ENCODE data around the gene PLK5.
"Not testable (repeated sequence)": the region's sequence is repeated elsewhere in the genome, so short reads cannot be mapped to it uniquely, and the experiment has no call there.

Gene PLK5

GRCh38 chr19:1531587-1531986, 7.7 kb downstream of the PLK5 start:
- no peak for DNase-seq (ENCODE audit: low spot score in 2 of 2)
- Histone ChIP-seq H3K36me3 (replicated peaks) (no peaks in the 10 kb centered on the region), H3K4me3 (no peak overlapping the region), H3K9me3 (no peaks in the 10 kb centered on the region), H3K27me3 (ENCODE audit: low read depth) (no peaks in the 10 kb centered on the region), H3K4me1 (no peaks in the 10 kb centered on the region)
- in situ Hi-C loops (cut with MboI; ENCODE audit: low sequenced_read_pairs): no loop called here

GRCh38 chr19:1532003-1532402, 8.1 kb downstream of the PLK5 start:
- Histone ChIP-seq H3K4me1 (no peaks in the 10 kb centered on the region), H3K27me3 (ENCODE audit: low read depth) (no peaks in the 10 kb centered on the region), H3K4me3 (no peak overlapping the region), H3K36me3 (replicated peaks) (no peaks in the 10 kb centered on the region), H3K9me3 (no peaks in the 10 kb centered on the region)
- DNase-seq (ENCODE audit: low spot score in 2 of 2): no peak
- in situ Hi-C loops (cut with MboI; ENCODE audit: low sequenced_read_pairs): no loop called here

- Histone ChIP-seq H3K27me3 (ENCODE audit: low read depth) (no peaks in the 10 kb centered on the region), H3K4me1 (no peaks in the 10 kb centered on the region), H3K4me3 (no peak overlapping the region), H3K9me3 (no peaks in the 10 kb centered on the region), H3K36me3 (replicated peaks) (no peaks in the 10 kb centered on the region)
- in situ Hi-C loops (cut with MboI; ENCODE audit: low sequenced_read_pairs): no loop called here
- DNase-seq (ENCODE audit: low spot score in 2 of 2): no peak
Observed at GRCh38 chr19:1533510-1534150, 9.8 kb downstream of the PLK5 start.

DNA sequence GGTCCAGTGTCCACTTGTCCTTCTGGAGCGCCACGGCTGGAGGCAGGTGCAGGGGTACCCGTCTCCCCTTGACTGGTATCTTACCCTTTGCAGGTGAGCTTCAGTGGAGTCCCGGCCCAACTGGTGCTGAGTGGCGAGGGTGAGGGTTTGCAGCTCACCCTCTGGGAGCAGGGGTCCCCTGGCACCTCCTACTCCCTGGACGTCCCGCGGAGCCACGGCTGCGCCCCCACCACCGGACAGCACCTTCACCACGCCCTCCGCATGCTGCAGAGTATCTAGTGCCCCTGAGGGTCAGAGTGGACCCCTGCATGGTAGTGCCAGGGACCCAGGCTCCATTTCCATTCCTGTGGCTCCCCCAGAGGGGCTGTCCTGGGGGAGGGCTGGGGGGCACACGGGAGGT, 11.1 kb downstream of the PLK5 start:
- no peaks in the 10 kb centered on the region for H3K27me3 ChIP-seq (ENCODE audit: low read depth)
- no peaks in the 10 kb centered on the region for H3K9me3 ChIP-seq
- H3K4me3 ChIP-seq: no peak overlapping the region
- no peaks in the 10 kb centered on the region for H3K4me1 ChIP-seq
- H3K36me3 ChIP-seq (replicated peaks): no peaks in the 10 kb centered on the region
- no peak for DNase-seq (ENCODE audit: low spot score in 2 of 2)
- in situ Hi-C loops (cut with MboI; ENCODE audit: low sequenced_read_pairs): no loop called here

GRCh38 chr19:1535699-1536098, 11.8 kb downstream of the PLK5 start:
- DNase-seq (ENCODE audit: low spot score in 2 of 2); in situ Hi-C loops (cut with MboI; ENCODE audit: low sequenced_read_pairs); H3K9me3 ChIP-seq: not testable (repeated sequence)

DNA sequence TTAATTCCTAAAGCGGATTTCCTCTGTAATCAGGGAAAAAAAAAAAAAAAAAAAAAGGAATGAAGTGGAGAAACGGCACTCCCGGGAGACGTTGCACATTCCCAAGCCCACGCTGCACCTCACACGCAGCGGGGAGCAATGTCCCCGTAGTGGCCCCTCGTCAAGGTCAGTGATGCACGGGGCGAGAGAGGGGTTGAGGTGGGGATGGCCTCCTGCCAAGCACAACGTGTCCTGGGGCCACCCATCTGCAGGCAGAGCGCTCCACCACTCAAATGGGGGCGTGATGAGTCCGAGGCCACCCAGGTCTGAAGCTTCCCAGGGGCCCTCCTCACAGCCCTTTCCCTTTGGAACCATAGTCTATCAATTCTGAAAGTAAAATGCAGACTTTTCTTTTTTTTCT, 15.1 kb downstream of the PLK5 start:
- H3K27me3 ChIP-seq (ENCODE audit: low read depth): no peaks in the 10 kb centered on the region
- DNase-seq (ENCODE audit: low spot score in 2 of 2): no peak
- no peaks in the 10 kb centered on the region for H3K36me3 ChIP-seq (replicated peaks)
- H3K4me1 ChIP-seq: peaks cover 2% of the 10 kb centered on the region; the same call in 1 of the 2 replicates
- in situ Hi-C loops (cut with MboI; ENCODE audit: low sequenced_read_pairs): no loop called here
- H3K4me3 ChIP-seq: no peak overlapping the region
- H3K9me3 ChIP-seq: peaks cover 3% of the 10 kb centered on the region; the same call in 1 of the 2 replicates

More at GRCh38 chr19:1535699-1536098, 11.8 kb downstream of the PLK5 start:
- not testable (repeated sequence) for H3K36me3 ChIP-seq (replicated peaks); H3K4me1 ChIP-seq; H3K27me3 ChIP-seq (ENCODE audit: low read depth); H3K4me3 ChIP-seq

DNA sequence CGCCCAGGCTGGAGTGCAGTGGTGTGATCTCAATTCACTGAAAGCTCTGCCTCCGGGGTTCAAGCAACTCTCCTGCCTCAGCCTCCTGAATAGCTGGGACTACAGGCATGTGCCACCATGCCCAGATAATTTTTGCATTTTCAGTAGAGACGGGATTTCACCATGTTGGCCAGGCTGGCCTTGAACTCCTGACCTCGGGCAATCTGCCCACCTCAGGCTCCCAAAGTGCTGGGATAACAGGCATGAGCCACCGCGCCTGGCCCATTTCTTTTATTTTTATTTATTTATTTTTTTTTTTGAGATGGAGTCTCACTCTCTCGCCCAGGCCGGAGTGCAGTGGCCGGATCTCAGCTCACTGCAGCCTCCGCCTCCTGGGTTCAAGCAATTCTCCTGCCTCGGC, 15.9 kb downstream of the PLK5 start:
- in situ Hi-C loops (cut with MboI; ENCODE audit: low sequenced_read_pairs); DNase-seq (ENCODE audit: low spot score in 2 of 2); H3K4me3 ChIP-seq; H3K27me3 ChIP-seq (ENCODE audit: low read depth); H3K9me3 ChIP-seq; H3K4me1 ChIP-seq; H3K36me3 ChIP-seq (replicated peaks): not testable (repeated sequence)

DNA sequence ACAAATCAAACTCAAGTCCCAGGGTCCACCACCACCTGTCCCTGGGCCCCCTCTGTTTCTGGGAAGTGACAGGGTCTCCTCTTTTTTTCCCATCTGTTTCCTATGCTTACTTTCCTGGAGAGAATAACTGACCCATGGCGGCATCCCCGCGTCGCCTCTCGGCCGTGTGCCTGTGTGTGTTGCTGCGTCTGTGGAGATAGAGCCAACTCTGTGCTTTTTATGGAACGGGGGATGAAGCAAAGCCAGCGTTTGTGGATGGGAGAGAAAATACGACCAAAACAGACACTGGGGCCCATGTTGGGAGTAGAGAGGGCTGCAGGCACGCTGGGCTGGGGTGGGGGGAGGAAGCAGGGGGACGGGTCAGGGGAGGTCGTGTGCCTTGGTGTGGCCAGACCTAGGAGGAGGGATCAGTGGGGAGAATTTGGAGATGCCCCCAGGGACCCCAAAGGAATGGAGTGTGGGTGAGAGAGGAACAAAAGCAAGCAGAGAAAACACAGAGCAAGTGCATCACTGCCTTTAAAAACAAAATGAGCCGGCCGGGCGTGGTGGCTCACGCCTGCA, 16.6 kb downstream of the PLK5 start:
- no peak overlapping the region for H3K4me3 ChIP-seq
- DNase-seq (ENCODE audit: low spot score in 2 of 2): no peak
- H3K36me3 ChIP-seq (replicated peaks): no peaks in the 10 kb centered on the region
- H3K4me1 ChIP-seq: peaks cover 2% of the 10 kb centered on the region; the same call in 1 of the 2 replicates
- H3K9me3 ChIP-seq: peaks cover 3% of the 10 kb centered on the region; the same call in 1 of the 2 replicates
- no peaks in the 10 kb centered on the region for H3K27me3 ChIP-seq (ENCODE audit: low read depth)
- in situ Hi-C loops (cut with MboI; ENCODE audit: low sequenced_read_pairs): no loop called here

DNA sequence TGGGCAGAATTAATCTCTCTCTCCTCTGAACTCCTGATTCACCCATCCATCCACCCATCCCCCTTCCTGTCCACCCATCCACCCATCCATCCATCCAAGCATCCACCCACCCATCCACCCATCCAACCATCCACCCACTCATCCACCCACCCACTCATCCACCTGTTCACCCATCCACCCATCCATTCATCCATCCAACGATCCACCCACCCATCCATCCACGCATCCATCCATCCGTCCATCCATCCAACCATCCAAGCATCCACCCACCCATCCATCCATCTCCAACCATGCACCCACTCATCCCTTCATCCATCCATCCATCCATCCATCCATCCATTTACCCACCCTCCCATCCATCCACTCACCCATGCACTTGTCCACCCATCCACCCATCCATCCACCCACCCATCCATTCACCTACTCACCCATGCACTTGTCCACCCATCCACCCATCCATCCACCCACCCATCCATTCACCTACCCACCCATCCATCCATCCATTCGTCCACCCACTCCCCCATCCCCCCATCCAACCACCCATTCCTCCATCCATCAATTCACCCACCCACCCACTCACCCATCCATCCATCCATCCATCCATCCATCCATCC, 25.6 kb downstream of the PLK5 start:
- Histone ChIP-seq H3K4me1 (peaks cover 2% of the 10 kb centered on the region), H3K4me3 (no peak overlapping the region), H3K9me3 (no peaks in the 10 kb centered on the region), H3K27me3 (ENCODE audit: low read depth) (no peaks in the 10 kb centered on the region), H3K36me3 (replicated peaks) (no peaks in the 10 kb centered on the region)
- in situ Hi-C loops (cut with MboI; ENCODE audit: low sequenced_read_pairs): no loop called here
- no peak for DNase-seq (ENCODE audit: low spot score in 2 of 2)

- no peak for DNase-seq (ENCODE audit: low spot score in 2 of 2)
- Histone ChIP-seq H3K9me3 (no peaks in the 10 kb centered on the region), H3K4me1 (no peaks in the 10 kb centered on the region; the same call in 1 of the 2 replicates), H3K4me3 (no peak overlapping the region), H3K36me3 (replicated peaks) (peaks cover under 1% of the 10 kb centered on the region; the same call in 1 of the 2 replicates), H3K27me3 (ENCODE audit: low read depth) (no peaks in the 10 kb centered on the region)
- in situ Hi-C loops (cut with MboI; ENCODE audit: low sequenced_read_pairs): no loop called here
Observed at GRCh38 chr19:1551068-1552040, 27.5 kb downstream of the PLK5 start.

DNA sequence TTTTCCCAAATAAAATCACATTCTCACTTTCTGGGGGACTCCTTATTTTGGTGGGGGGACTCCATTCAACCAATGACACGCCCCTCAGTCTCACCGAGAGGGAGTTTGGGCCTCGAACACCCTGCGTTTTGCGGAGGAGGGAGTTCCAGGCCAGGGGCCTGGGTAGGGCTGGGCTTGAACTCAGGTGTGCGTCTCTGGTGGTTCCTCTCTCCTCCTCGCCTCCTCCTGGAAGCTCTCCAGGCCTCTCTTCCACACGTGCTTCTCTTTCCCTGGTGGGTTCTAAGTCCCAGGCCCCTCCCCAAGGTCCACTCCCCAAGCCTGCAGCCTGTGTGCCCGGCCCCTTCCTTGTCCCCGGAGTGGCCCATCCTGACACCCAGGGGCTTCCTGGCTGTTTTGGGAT, 29.5 kb downstream of the PLK5 start:
- in situ Hi-C loops (cut with MboI; ENCODE audit: low sequenced_read_pairs): no loop called here
- H3K9me3 ChIP-seq: no peaks in the 10 kb centered on the region
- no peaks in the 10 kb centered on the region for H3K4me1 ChIP-seq
- DNase-seq (ENCODE audit: low spot score in 2 of 2): no peak
- H3K27me3 ChIP-seq (ENCODE audit: low read depth): no peaks in the 10 kb centered on the region
- no peak overlapping the region for H3K4me3 ChIP-seq
- peaks cover 6% of the 10 kb centered on the region; the same call in 1 of the 2 replicates for H3K36me3 ChIP-seq (replicated peaks)

- H3K27me3 ChIP-seq (ENCODE audit: low read depth): no peaks in the 10 kb centered on the region
- H3K36me3 ChIP-seq (replicated peaks): peaks cover 6% of the 10 kb centered on the region; the same call in 1 of the 2 replicates
- no peaks in the 10 kb centered on the region for H3K9me3 ChIP-seq
- no peak overlapping the region for H3K4me3 ChIP-seq
- in situ Hi-C loops (cut with MboI; ENCODE audit: low sequenced_read_pairs): no loop called here
- no peaks in the 10 kb centered on the region for H3K4me1 ChIP-seq
- no peak for DNase-seq (ENCODE audit: low spot score in 2 of 2)
Observed at GRCh38 chr19:1554968-1555367, 31.1 kb downstream of the PLK5 start.

DNA sequence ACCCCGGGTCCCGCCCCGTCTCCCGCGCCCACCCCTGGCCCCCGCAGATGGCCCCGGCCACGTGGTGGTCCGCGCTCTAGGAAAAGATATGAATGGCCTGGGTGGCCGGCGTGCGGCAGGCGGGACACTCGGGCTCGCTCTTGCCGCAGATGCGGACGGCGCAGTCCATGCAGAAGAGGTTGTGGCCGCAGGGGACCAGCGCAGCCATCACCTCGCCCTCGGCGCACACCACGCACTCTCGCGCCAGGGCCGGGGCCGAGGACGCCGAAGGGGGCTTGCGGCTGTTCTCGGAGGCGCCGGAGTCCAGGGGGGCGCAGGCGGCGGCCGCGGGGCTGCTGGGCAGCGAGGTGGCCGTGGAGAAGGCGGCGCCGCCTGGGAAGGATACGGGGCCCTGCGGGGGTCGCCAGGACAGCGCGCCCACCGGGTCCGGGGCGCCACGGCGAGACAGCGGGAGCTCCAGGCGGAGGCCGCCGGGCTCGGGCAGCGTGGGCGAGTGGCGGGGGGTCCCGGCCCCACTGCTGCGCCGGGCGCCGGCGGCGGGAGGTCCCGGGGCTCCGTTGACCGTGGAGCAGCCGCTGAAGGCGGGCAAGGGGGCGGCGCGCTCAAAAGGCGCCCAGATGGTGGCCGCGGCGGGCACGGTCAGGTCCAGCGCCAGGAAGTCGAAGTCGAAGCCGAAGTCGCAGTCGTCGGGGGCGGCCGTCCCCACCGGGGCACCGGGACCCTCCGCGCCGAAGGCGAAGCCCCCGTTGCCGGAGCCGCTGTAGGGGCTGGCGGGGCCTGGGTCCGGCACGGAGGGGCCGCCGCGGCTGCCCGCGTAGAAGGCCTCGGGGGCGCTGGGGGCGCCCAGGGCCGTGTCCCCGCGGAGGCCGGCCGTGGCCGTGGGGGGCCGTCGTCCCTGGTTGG, 31.9 kb downstream of the PLK5 start:
- H3K9me3 ChIP-seq: no peaks in the 10 kb centered on the region
- no peak overlapping the region for H3K4me3 ChIP-seq
- DNase-seq (ENCODE audit: low spot score in 2 of 2): no peak
- no peaks in the 10 kb centered on the region for H3K27me3 ChIP-seq (ENCODE audit: low read depth)
- in situ Hi-C loops (cut with MboI; ENCODE audit: low sequenced_read_pairs): no loop called here
- peaks cover 6% of the 10 kb centered on the region; the same call in 1 of the 2 replicates for H3K36me3 ChIP-seq (replicated peaks)
- no peaks in the 10 kb centered on the region for H3K4me1 ChIP-seq

Measured in HAP-1 (cell line).